ENCODE data around the gene IFNA13. TPM values are rescaled to one million over a fixed set of nuclear protein-coding genes. Genes with fewer than 3 reads are reported as not detected.
A peak's percentile ranks its signal among the peaks of the same experiment; 100 is the strongest.

The IFNA13 gene
- total and polyA plus RNA-seq, 2 experiments from 2014 or later, result not detected

DNA sequence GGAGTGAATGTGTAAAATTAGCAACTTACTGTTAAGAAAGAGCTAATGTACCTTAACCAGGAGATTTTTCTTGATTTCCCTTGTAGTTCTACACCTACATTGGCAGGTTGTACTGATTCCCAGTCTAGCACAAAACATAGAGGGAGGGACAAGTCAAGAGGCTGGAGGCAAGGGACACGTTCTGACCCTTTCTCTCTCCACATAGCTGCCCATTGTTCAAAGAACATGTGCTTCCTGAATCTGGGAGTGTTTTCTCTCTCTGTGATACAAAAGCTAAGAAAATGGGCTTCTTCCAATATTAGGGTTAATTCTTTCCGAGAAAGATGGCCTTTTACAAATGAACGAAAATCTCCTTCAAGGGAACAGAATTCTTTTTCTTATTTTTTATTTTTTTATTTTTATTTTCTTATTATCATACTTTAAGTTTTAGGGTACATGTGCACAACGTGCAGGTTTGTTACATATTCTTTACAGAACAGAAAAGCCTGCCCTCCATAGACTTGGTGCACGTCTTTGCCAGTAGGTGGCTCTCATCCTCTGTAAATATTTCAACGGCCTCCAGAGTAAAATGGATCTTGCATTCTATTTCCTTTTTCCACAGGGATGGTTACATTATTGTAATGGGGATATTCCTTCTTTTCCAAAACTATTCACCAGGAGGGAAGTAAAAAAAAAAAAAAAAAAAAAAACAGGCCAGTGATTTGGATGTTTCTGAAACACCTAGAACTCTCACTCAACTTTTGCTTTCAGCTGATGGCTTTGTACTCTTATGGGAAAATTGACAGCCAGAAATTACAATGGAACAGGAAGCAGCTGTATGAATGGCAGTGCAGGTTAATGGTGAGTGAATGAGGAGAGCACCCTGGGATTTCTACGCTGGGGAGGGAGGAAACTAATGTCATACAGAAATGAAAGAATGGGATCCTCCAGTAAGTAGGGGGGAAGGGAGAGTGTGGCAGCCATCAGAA is 49.6 kb downstream of the IFNA13 start:
- H3K9me3 Mint-ChIP-seq, result no peaks in the 10 kb centered on the region

More for the DNA sequence above, 49.6 kb downstream of the IFNA13 start:
- no peaks in the 10 kb centered on the region for H3K79me2 ChIP-seq (replicated peaks; ENCODE audit: insufficient read depth)
- peak; percentile 81 for ATAC-seq
- Mint-ChIP-seq H3K36me3 (ENCODE audit: low read depth) (no peaks in the 10 kb centered on the region), H3K4me1 (peaks cover 5% of the 10 kb centered on the region; the same call in 2 of the 3 replicates), H3K4me3 (no peak overlapping the region), H3K27ac (no peak overlapping the region), H3K27me3 (ENCODE audit: insufficient read depth, low read depth, poor library complexity) (no peaks in the 10 kb centered on the region)
- no peak for TF ChIP-seq NANOG (IDR thresholded peaks at IDR 0.05; ENCODE audit: borderline replicate concordance)
- peak; percentile 75 to 77 for TF ChIP-seq CTCF (conservative IDR thresholded peaks at IDR 0.05; ENCODE audit: low read depth in 2 of 2)
- H3K4me3 ChIP-seq, result no peak overlapping the region
- H3K9me2 ChIP-seq (ENCODE audit: insufficient read depth), result no peaks in the 10 kb centered on the region
- H3F3A ChIP-seq (replicated peaks; ENCODE audit: low read depth), result no peaks in the 10 kb centered on the region
- no peak overlapping the region for H2AFZ ChIP-seq
- H4K20me1 ChIP-seq (replicated peaks; ENCODE audit: insufficient read depth), result no peaks in the 10 kb centered on the region
- H3K4me2 ChIP-seq, result no peak overlapping the region
- no peaks in the 10 kb centered on the region for H3K36me3 ChIP-seq (ENCODE audit: insufficient read depth)
- no peak overlapping the region for H3K27ac ChIP-seq (ENCODE audit: low read depth)
- DNase-seq (ENCODE audit: low spot score), result peak; percentile 67
- no peaks in the 10 kb centered on the region for H3K4me1 ChIP-seq (ENCODE audit: insufficient read depth)
- no peaks in the 10 kb centered on the region for H3K27me3 ChIP-seq (ENCODE audit: insufficient read depth)

Other genes with a start within 250 kb of the IFNA13 start
- not detected in 2 replicates for gene IFNW1, start 226.2 kb downstream of the IFNA13 start, total RNA-seq (2014; rRNA removed; shearing (Covaris generic))
- not detected in 2 replicates for gene IFNW1, start 226.2 kb downstream of the IFNA13 start, polyA plus RNA-seq (2016; fragmentation: Nextera tagmentation; extraction: Ambion mirVana)
- gene IFNA21, start 201.4 kb downstream of the IFNA13 start, total RNA-seq (2014; rRNA removed; shearing (Covaris generic)), result not detected in 2 replicates
- not detected in 2 replicates for gene IFNA21, start 201.4 kb downstream of the IFNA13 start, polyA plus RNA-seq (2016; fragmentation: Nextera tagmentation; extraction: Ambion mirVana)
- not detected in 2 replicates for gene IFNA4, start 180.5 kb downstream of the IFNA13 start, total RNA-seq (2014; rRNA removed; shearing (Covaris generic))
- not detected in 2 replicates for gene IFNA4, start 180.5 kb downstream of the IFNA13 start, polyA plus RNA-seq (2016; fragmentation: Nextera tagmentation; extraction: Ambion mirVana)
- not detected in 2 replicates for gene IFNA7, start 165.9 kb downstream of the IFNA13 start, total RNA-seq (2014; rRNA removed; shearing (Covaris generic))
- gene IFNA7, start 165.9 kb downstream of the IFNA13 start, polyA plus RNA-seq (2016; fragmentation: Nextera tagmentation; extraction: Ambion mirVana), result not detected in 2 replicates
- gene IFNA10, start 160.9 kb downstream of the IFNA13 start, total RNA-seq (2014; rRNA removed; shearing (Covaris generic)), result not detected in 2 replicates
- gene IFNA10, start 160.9 kb downstream of the IFNA13 start, polyA plus RNA-seq (2016; fragmentation: Nextera tagmentation; extraction: Ambion mirVana), result not detected in 2 replicates
- not detected in 2 replicates for gene IFNA16, start 150.7 kb downstream of the IFNA13 start, total RNA-seq (2014; rRNA removed; shearing (Covaris generic))
- not detected in 2 replicates for gene IFNA16, start 150.7 kb downstream of the IFNA13 start, polyA plus RNA-seq (2016; fragmentation: Nextera tagmentation; extraction: Ambion mirVana)
- not detected in 2 replicates for gene IFNA17, start 139.8 kb downstream of the IFNA13 start, total RNA-seq (2014; rRNA removed; shearing (Covaris generic))
- not detected in 2 replicates for gene IFNA17, start 139.8 kb downstream of the IFNA13 start, polyA plus RNA-seq (2016; fragmentation: Nextera tagmentation; extraction: Ambion mirVana)
- gene IFNA14, start 128.1 kb downstream of the IFNA13 start, total RNA-seq (2014; rRNA removed; shearing (Covaris generic)), result not detected in 2 replicates
- gene IFNA14, start 128.1 kb downstream of the IFNA13 start, polyA plus RNA-seq (2016; fragmentation: Nextera tagmentation; extraction: Ambion mirVana), result not detected in 2 replicates
- gene IFNA5, start 62.7 kb downstream of the IFNA13 start, total RNA-seq (2014; rRNA removed; shearing (Covaris generic)), result not detected in 2 replicates
- not detected in 2 replicates for gene IFNA5, start 62.7 kb downstream of the IFNA13 start, polyA plus RNA-seq (2016; fragmentation: Nextera tagmentation; extraction: Ambion mirVana)
- gene KLHL9, start 32.7 kb downstream of the IFNA13 start, total RNA-seq (2014; rRNA removed; shearing (Covaris generic)), result 22.1 and 24.0 TPM in 2 replicates
- gene KLHL9, start 32.7 kb downstream of the IFNA13 start, polyA plus RNA-seq (2016; fragmentation: Nextera tagmentation; extraction: Ambion mirVana), result 9.1 and 9.6 TPM in 2 replicates
- not detected in 2 replicates for gene IFNA6, start 17.2 kb downstream of the IFNA13 start, total RNA-seq (2014; rRNA removed; shearing (Covaris generic))
- not detected in 2 replicates for gene IFNA6, start 17.2 kb downstream of the IFNA13 start, polyA plus RNA-seq (2016; fragmentation: Nextera tagmentation; extraction: Ambion mirVana)
- gene IFNA2, start 17.3 kb upstream of the IFNA13 start, total RNA-seq (2014; rRNA removed; shearing (Covaris generic)), result not detected in 2 replicates
- not detected in 2 replicates for gene IFNA2, start 17.3 kb upstream of the IFNA13 start, polyA plus RNA-seq (2016; fragmentation: Nextera tagmentation; extraction: Ambion mirVana)
- gene IFNA8, start 41.1 kb upstream of the IFNA13 start, total RNA-seq (2014; rRNA removed; shearing (Covaris generic)), result not detected in 2 replicates
- gene IFNA8, start 41.1 kb upstream of the IFNA13 start, polyA plus RNA-seq (2016; fragmentation: Nextera tagmentation; extraction: Ambion mirVana), result not detected in 2 replicates
- not detected in 2 replicates for gene IFNA1, start 72.4 kb upstream of the IFNA13 start, total RNA-seq (2014; rRNA removed; shearing (Covaris generic))
- not detected in 2 replicates for gene IFNA1, start 72.4 kb upstream of the IFNA13 start, polyA plus RNA-seq (2016; fragmentation: Nextera tagmentation; extraction: Ambion mirVana)
- gene IFNE, start 114.3 kb upstream of the IFNA13 start, total RNA-seq (2014; rRNA removed; shearing (Covaris generic)), result 0.21 and 0.35 TPM in 2 replicates
- not detected in 2 replicates for gene IFNE, start 114.3 kb upstream of the IFNA13 start, polyA plus RNA-seq (2016; fragmentation: Nextera tagmentation; extraction: Ambion mirVana)